Neural progenitor cell (in vitro differentiated cells): ENCODE data around the gene RNPS1.

Source experiments
- EZH2 ChIP-seq: fragments of 200-600 bp; sonication (generic); IDR thresholded peaks from 2 replicates; pipeline ENCODE4 v1.6.1; 2017; ENCODE audit warnings: antibody characterized with exemption, mild to moderate bottlenecking, moderate library complexity
- TF ChIP-seq, protein P1 (sequence below): fragments of 200-600 bp; sonication (generic); IDR thresholded peaks from 2 replicates; pipeline ENCODE4 v1.5.1; 2017; ENCODE audit warnings: antibody characterized with exemption, mild to moderate bottlenecking

DNA sequence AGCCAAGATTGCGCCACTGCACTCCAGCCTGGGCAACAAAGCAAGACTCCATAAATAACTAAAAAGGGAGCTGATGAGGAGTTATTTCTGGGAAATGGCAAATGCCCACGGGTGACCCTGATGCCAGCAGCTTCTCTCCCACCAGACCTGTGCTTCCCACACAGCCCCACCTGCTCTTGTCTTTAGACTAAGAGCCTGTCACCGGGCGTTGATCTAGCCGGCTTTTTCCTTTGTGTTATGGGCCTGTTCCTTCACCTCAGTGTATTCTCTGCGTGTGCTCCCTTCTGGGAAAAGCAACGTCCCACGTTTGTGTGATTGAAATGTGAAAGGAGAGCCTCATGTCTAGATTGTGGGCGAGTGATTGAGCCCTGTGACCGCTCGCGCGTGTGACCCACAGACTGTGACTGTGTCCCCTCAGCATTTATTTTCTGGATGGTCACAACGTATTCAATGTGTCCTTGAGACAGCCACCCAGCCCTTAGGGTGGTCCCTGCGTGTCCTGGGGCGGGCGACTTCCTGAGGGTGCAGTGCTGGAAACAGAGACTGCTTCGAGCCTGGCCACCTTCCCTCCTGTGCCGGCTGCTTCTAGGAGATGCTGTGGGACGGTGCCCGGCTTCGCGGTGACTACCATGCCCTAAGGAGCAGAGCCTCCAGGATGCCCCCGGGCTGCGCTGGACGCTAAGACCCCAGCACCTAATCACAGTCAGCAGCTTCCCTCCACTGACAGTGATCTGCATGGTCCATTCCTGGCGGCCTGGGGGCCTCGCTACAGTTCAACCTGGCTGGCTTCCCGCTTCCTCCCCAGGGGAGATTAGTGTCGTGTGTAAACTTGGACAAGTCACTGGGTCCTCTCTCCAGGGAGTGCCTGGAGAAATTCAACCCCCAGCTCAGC lies 7.8 kb upstream of the RNPS1 start:
- TF ChIP-seq, protein P1, sequence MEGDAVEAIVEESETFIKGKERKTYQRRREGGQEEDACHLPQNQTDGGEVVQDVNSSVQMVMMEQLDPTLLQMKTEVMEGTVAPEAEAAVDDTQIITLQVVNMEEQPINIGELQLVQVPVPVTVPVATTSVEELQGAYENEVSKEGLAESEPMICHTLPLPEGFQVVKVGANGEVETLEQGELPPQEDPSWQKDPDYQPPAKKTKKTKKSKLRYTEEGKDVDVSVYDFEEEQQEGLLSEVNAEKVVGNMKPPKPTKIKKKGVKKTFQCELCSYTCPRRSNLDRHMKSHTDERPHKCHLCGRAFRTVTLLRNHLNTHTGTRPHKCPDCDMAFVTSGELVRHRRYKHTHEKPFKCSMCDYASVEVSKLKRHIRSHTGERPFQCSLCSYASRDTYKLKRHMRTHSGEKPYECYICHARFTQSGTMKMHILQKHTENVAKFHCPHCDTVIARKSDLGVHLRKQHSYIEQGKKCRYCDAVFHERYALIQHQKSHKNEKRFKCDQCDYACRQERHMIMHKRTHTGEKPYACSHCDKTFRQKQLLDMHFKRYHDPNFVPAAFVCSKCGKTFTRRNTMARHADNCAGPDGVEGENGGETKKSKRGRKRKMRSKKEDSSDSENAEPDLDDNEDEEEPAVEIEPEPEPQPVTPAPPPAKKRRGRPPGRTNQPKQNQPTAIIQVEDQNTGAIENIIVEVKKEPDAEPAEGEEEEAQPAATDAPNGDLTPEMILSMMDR: no peak
- no peak for TF ChIP-seq EZH2
